Urinary bladder (tissue), 4 donors: ENCODE measurements around the gene GNAZ. TPM values are rescaled to one million over a fixed set of nuclear protein-coding genes. Genes with fewer than 3 reads are reported as not detected.

Experiments
- DNase-seq: peaks from one replicate; pipeline ENCODE4 v3.0.0-alpha.2; 2015; ENCODE audit errors: extremely low spot score
- H3K27ac ChIP-seq: one replicate; pipeline ENCODE4 v1.5.1; 2013; ENCODE audit warnings: low read depth, mild to moderate bottlenecking, moderate library complexity
- H3K36me3 ChIP-seq: one replicate; pipeline ENCODE4 v1.6.1; 2013; ENCODE audit warnings: mild to moderate bottlenecking, moderate library complexity; ENCODE audit not compliant: insufficient read depth
- H3K4me1 ChIP-seq: one replicate; pipeline ENCODE4 v1.6.1; 2013; ENCODE audit warnings: mild to moderate bottlenecking, moderate library complexity; ENCODE audit not compliant: insufficient read depth
- H3K4me3 ChIP-seq: one replicate; pipeline ENCODE4 v1.5.1; 2013; ENCODE audit warnings: low read depth, low read length
- WGBS: extraction: QIAGEN DNeasy Blood & Tissue Kit; methylation state at CpG from one replicate; pipeline ENCODE4 v1.1.7; 2013; 5-methylcytosine and 5-hydroxymethylcytosine counted together
- polyA plus RNA-seq: library from polyadenylated mRNA; stranded (reverse); fragments of 200-250 nt; gene quantifications from one replicate; pipeline ENCODE4 v1.2.3, GENCODE V29; 2013
- small RNA-seq: library from RNA; depleted of rRNA; stranded (forward); fragments of <200 nt; gene quantifications from one replicate; pipeline ENCODE3, GENCODE V24; 2014
- total RNA-seq: library from RNA; depleted of rRNA; stranded (reverse); fragments of >200 nt; gene quantifications from one replicate; pipeline ENCODE4 v1.2.3, GENCODE V29; 2014
- donor health status: healthy with polysubstance abuse.
- donor health status: healthy.

The GNAZ gene
- total and polyA plus RNA-seq, 2 donors: 5.4 to 12.2 TPM

GRCh38 chr22:23169043-23169406 lies 98.7 kb downstream of the GNAZ start:
- H3K4me3 ChIP-seq: no peak overlapping the region
- H3K27ac ChIP-seq: no peak overlapping the region
- 94% methylated on average over 4 of the region's 4 CpGs for WGBS
- DNase-seq: no peak
- no peaks in the 10 kb centered on the region for H3K36me3 ChIP-seq
- H3K4me1 ChIP-seq: no peaks in the 10 kb centered on the region

Small RNAs within 50 kb of the gene (small RNA-seq; reads per million reads assigned to genes)
- not detected for gene RF00017
- not detected for gene RF00066

Other genes with a start within 250 kb of the GNAZ start
- gene IGLL5, start 182.7 kb upstream of the GNAZ start, total RNA-seq: 0.69 TPM
- gene IGLL5, start 182.7 kb upstream of the GNAZ start, polyA plus RNA-seq: 1.6 TPM
- 0.58 TPM for gene RSPH14, start 71.5 kb downstream of the GNAZ start, total RNA-seq
- gene RSPH14, start 71.5 kb downstream of the GNAZ start, polyA plus RNA-seq: 0.13 TPM
- gene RAB36, start 75.0 kb downstream of the GNAZ start, total RNA-seq: 2.0 TPM
- 3.7 TPM for gene RAB36, start 75.0 kb downstream of the GNAZ start, polyA plus RNA-seq
- gene BCR, start 110.0 kb downstream of the GNAZ start, total RNA-seq: 14.1 TPM
- gene BCR, start 110.0 kb downstream of the GNAZ start, polyA plus RNA-seq: 35.0 TPM